ENCODE measurements around the gene ATP2A3. TPM values are rescaled to one million over a fixed set of nuclear protein-coding genes. Genes with fewer than 3 reads are reported as not detected.
A peak's percentile ranks its signal among the peaks of the same experiment; 100 is the strongest.

The ATP2A3 gene
- total RNA-seq, 1 experiment from 2014 or later: 3.3 TPM

DNA sequence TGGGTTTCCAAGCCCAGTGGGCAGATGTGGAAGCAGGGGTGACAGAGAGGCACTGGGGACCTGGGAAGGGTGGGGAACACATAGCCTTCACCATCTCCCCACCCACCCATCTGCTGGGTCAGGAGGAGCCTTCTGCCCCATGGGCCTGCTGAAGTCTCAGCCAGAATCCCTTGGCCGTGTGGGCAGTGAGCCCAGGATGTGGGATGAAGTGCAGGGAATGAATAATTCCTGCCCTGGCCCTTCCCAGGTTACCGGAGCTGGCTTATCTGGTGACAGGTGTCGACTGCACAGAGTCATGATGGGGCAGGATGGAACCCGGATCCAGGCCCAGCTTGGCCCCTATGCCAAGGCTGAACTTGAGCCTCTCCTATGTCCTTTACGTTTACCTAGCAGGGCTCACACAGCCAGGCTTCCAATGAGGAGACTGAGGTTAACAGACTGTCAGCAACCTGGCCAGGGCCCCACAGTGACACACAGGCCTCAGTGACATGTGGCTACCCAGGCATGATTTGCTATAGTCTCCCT lies 17.5 kb downstream of the ATP2A3 start:
- POLR2A ChIA-PET (ENCODE audit: unreplicated experiment): no interaction called here
- CTCF ChIA-PET: no interaction called here
- TF ChIP-seq CTCF (conservative IDR thresholded peaks at IDR 0.05; ENCODE audit: low read depth, low read length) (no peak), EZH2 (IDR thresholded peaks at IDR 0.05; ENCODE audit: low read length, unreplicated experiment) (no peak), EZH2phosphoT487 (IDR thresholded peaks at IDR 0.05; ENCODE audit: borderline replicate concordance, low read length) (no peak)

GRCh38 chr17:3944485-3945388 lies 19.5 kb downstream of the ATP2A3 start:
- Histone ChIP-seq H3K4me1 (ENCODE audit: insufficient read depth, low read length) (peaks cover 7% of the 10 kb centered on the region; the same call in 1 of the 2 replicates), H3K27me3 (ENCODE audit: low read length) (no peaks in the 10 kb centered on the region), H3K9me2 (replicated peaks; ENCODE audit: low read length) (no peaks in the 10 kb centered on the region), H3K9me3 (ENCODE audit: low read length) (no peaks in the 10 kb centered on the region), H3K4me3 (ENCODE audit: low read length) (no peak overlapping the region), H3F3A (ENCODE audit: low read length, unreplicated experiment) (no peaks in the 10 kb centered on the region), H3K27ac (ENCODE audit: low read length) (no peak overlapping the region), H3K9ac (ENCODE audit: low read length) (no peak overlapping the region), H2AFZ (ENCODE audit: low read length) (no peak overlapping the region), H3K36me3 (ENCODE audit: low read depth, low read length) (no peaks in the 10 kb centered on the region), H4K20me1 (ENCODE audit: low read length) (no peaks in the 10 kb centered on the region), H3K4me2 (ENCODE audit: low read length) (no peak overlapping the region), H3K79me2 (ENCODE audit: low read length) (no peaks in the 10 kb centered on the region)
- intact Hi-C loops (cut with micrococcal nuclease): no loop called here
- CTCF ChIA-PET: no interaction called here
- POLR2A ChIA-PET (ENCODE audit: unreplicated experiment): no interaction called here
- no TSS peak for BruUV-seq (replicated peaks)
- TF ChIP-seq CTCF (conservative IDR thresholded peaks at IDR 0.05; ENCODE audit: low read depth, low read length) (no peak), EZH2 (IDR thresholded peaks at IDR 0.05; ENCODE audit: low read length, unreplicated experiment) (no peak), EZH2phosphoT487 (IDR thresholded peaks at IDR 0.05; ENCODE audit: borderline replicate concordance, low read length) (no peak)
- DNase-seq: no peak
- ATAC-seq: no peak

More for the DNA sequence above, 17.5 kb downstream of the ATP2A3 start:
- H2AFZ ChIP-seq (ENCODE audit: low read length): no peak overlapping the region
- no peaks in the 10 kb centered on the region for H3K9me3 ChIP-seq (ENCODE audit: low read length)
- no peaks in the 10 kb centered on the region for H3K36me3 ChIP-seq (ENCODE audit: low read depth, low read length)
- H3K79me2 ChIP-seq (ENCODE audit: low read length): no peaks in the 10 kb centered on the region
- no peaks in the 10 kb centered on the region for H4K20me1 ChIP-seq (ENCODE audit: low read length)
- peak; percentile 28 for DNase-seq
- H3K27ac ChIP-seq (ENCODE audit: low read length): no peak overlapping the region
- H3K9ac ChIP-seq (ENCODE audit: low read length): no peak overlapping the region
- no peaks in the 10 kb centered on the region for H3K9me2 ChIP-seq (replicated peaks; ENCODE audit: low read length)
- peaks cover 7% of the 10 kb centered on the region; the same call in 1 of the 2 replicates for H3K4me1 ChIP-seq (ENCODE audit: insufficient read depth, low read length)
- no peak overlapping the region for H3K4me2 ChIP-seq (ENCODE audit: low read length)
- BruUV-seq (replicated peaks): no TSS peak
- no peaks in the 10 kb centered on the region for H3F3A ChIP-seq (ENCODE audit: low read length, unreplicated experiment)
- no peaks in the 10 kb centered on the region for H3K27me3 ChIP-seq (ENCODE audit: low read length)
- no peak overlapping the region for H3K4me3 ChIP-seq (ENCODE audit: low read length)
- intact Hi-C loops (cut with micrococcal nuclease): no loop called here
- ATAC-seq: peak; percentile 61
